HG03139 (cell line): ENCODE measurements around the gene RBFOX2.

ENCODE experiments used
- ATAC-seq: cut with Tn5 transposase; IDR thresholded peaks from one replicate; pipeline ENCODE4 v1.9.1; 2021; ENCODE audit not compliant: unreplicated experiment

Gene RBFOX2

DNA sequence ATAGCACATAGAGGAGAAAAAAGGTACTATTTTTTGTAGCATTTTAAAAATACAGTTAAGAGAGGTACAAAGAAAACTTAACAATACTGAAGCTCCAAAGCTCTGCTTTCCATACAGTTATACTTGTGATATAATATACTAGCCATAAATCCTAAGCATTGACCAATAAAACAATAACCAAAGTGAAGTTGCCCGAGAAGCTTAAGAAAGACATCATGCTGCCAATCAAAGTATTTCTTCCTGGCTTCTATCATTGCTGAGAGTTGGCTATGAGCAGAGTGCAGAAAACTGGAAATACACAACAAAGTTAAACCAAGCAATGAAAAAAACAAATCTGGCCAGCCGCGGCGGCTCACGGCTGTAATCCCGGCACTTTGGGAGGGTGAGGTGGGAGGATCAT is 84.2 kb downstream of the RBFOX2 start:
- ATAC-seq, result no peak

DNA sequence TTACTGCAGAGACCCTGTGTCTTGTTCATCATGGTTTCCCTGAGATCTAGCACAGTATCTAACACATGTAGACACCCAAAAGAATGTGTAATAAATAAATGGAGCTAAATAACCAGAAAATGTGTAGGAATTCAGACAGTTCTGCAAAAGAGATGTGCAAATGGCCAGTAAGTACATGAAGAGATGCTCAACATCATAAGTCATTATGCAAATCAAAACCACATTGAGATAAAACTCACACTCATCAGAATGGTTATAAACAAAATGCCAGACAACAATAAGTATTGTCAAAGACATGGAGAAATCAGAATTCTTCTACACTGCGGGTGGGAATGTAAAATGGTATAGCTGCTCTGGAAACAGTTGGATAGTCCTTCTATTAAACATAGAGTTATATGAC is 88.5 kb downstream of the RBFOX2 start:
- no peak for ATAC-seq

DNA sequence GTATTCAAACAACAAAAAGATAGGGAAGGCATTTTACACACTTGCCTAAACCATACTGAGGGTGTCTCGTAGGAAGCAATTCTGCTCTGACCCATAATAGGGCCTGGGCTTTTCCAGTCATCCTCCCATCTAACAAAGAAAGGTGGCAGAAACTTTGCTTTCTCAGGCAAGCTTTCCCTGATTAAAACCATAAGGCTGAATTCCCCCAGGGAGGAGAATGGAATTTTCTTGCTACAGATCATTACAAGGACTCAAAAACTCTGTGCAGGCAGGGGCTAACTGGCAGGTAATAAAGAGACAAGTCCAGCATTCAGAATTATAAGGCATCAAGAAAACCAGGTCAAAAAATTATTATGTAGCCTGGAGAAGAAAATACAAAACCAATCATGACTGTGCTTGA is 90.4 kb downstream of the RBFOX2 start:
- ATAC-seq, result no peak

DNA sequence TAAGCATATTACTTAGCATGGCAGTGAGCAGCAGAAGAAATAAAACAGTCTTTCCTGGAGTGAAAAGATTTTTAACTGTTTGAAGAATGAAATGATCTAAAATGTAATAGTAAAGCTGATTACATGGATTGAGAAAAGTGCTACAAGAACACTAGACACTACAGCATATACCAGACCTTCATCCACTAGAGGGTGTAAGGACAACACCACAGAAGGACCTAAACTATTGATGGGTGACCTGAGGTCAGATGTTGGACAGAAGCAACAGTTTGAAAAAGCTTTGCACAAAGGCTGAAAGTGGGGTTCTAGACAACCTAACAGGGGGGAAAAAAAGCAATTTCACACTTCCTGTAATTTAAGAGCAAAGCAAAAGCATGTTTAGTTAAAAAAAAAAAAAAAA is 97.7 kb downstream of the RBFOX2 start:
- no peak for ATAC-seq

- no peak for ATAC-seq
Observed at GRCh38 chr22:35928285-35928798, 100.3 kb downstream of the RBFOX2 start.

GRCh38 chr22:35923026-35923425 is 105.6 kb downstream of the RBFOX2 start:
- ATAC-seq, result no peak

DNA sequence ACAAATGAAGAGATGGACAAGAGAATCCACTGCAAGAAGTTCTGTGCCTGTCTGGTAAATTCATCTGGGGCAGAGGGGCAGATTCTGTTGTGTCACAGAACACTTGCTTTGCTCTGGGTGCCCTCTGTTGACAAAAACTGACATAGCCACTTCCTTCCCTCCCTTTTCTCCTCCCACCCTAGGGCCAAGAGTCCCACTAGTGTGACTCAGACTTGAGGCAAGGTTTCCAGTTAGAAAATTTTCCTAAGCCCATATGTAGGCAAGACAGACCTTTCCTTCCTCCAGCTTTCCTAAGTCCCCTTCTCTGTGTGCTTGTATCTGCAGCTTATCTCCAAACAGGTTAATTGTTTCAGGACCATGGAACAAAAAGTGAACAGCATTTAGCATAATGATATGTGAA is 106.8 kb downstream of the RBFOX2 start:
- ATAC-seq, result no peak

DNA sequence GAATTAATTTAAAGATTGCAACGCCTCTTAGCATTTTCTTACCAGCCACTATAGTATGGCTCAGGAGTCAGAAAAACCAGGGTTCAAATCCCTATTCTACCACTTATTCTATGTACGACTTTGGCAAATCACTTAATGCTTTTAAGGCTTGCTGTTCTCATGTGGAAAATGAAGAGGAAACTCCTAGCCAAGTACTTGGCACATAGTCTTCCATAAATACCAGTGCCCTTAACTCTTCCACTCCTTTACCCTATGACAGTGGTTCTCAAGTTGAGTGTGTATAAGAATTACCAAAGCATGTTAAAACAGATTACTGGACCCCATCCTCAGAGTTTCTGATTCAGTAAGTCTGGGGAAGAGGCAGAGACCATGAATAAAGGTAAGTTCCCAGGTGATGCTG is 107.6 kb downstream of the RBFOX2 start:
- ATAC-seq, result no peak

DNA sequence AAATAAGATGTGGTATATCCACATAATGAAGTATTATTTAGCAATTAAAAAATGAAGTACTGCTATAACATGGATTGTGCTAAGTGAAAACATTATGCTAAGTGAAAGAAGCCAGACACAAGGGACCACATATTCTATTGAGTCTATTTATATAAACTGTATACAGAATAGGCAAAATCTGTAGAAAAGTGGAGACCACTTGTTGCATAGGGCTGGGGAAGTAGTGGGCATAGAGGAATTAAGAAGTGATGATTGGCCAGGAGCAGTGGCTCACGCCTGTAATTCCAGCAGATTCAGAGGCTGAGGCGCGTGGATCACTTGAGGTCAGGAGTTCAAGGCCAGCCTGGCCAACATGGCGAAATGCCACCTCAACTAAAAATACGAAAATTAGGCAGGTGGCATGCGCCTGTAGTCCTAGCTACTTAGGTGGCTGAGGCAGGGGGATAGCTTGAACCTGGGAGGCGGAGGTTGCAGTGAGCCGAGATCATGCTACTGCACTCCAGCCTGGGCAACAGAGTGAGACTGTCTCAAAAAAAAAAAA is 109.6 kb downstream of the RBFOX2 start:
- ATAC-seq, result no peak

GRCh38 chr22:35918456-35918855 is 110.2 kb downstream of the RBFOX2 start:
- no peak for ATAC-seq

GRCh38 chr22:35917651-35918050 is 111.0 kb downstream of the RBFOX2 start:
- no peak for ATAC-seq

DNA sequence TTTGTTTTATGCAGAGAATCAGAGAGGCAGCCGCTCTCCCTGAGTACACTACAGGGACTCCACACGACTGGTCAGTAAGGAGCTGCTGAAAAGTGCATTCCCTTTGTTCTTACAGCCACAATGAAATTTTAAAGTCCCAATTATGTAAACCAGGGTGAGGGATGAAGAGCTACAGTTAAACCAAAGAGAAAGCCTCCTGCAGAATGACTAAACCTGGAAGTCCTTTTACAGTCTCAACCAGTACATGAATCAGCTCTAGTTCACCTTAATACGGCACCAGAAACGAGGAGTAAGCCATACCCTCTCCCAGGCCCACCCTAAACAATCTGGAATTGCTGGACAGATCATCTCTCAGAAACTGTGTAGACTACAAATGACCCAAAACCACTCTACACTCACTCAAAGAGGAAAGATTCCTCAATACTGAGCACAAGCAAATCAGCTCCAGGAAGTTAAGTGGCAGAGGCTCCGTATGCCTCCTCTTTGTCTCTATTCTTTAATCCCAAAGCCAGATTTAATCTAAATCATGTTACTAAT is 113.1 kb downstream of the RBFOX2 start:
- no peak for ATAC-seq

DNA sequence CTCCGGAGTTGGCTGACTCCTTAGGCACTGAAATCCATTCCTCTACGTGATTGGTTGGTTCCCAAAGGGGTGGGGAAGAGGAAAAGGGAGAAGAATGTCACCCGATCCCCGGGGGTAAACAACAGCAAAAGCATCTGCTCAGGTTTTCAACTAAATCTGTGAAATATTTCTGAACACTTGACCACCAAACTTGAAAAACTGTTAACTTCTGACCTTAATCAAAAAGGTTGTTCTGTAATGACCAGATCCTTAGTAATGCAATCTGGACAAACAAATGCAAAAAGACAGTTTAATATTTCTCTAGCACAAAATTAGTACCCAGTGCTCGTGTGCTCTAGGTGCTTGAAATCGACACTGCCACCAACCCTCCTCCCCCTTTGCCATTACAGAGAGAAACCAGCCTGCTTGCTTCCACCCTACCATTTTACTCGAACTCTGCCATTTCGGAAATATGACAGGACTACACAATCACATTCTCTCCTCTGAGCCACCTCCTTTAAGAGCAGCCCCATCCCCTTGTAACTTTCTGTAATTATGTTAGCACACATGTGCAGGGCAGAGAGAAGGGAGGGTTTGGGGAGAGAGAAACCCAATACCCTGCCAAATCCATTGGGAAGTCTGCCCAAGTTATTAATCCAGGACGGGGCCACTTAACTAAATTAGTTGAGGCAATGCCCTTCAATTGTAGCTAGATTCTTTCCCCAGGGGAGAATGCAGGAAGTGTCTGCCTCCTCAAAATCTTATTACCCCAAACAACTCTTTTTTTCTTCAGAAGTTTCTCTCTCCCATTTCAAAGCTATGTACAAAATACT is 113.8 kb downstream of the RBFOX2 start:
- no peak for ATAC-seq

- no peak for ATAC-seq
Observed at GRCh38 chr22:35914357-35914664, 114.3 kb downstream of the RBFOX2 start.

GRCh38 chr22:35913925-35914324 is 114.7 kb downstream of the RBFOX2 start:
- no peak for ATAC-seq

DNA sequence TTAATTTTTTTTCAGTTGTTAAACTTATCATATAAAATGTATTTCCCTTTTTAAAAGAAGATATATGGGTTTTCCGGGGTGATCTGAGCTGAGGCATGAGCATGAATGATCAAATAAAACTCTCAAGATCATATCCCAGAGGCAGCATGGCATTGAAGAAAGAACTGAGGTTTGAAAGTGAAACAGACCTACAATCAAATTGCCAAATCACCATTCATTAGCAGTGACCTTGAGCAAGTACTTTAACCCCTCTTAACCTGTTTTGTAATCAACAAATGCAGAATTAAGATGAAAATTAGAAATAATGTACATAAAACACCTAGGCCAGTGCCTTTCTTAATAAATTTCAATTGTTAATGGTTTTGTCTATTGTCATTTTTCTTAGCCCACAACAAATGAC is 116.0 kb downstream of the RBFOX2 start:
- no peak for ATAC-seq

GRCh38 chr22:35911877-35912276 is 116.7 kb downstream of the RBFOX2 start:
- no peak for ATAC-seq

DNA sequence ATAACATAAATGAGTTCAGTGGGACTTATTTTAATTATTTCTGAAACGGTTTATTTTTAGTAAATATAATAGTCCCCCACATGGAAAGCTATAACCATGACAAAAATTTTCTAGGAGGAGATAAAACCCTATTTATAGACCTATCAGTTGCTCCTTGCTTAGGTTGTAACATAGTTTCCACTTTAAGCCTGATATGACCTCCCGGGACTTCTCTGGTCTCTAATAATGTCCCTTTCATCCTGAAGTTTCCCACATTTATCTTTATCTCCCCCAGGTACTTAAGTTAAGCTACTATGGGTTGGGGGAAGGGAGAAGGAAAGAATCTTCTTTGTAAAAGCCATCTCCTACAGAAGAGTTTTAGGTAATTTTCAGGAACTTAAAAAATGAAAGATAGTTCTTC is 117.7 kb downstream of the RBFOX2 start:
- ATAC-seq, result no peak

GRCh38 chr22:35910003-35910769 is 118.4 kb downstream of the RBFOX2 start:
- ATAC-seq, result no peak

- no peak for ATAC-seq
Observed at GRCh38 chr22:35905894-35906293, 122.7 kb downstream of the RBFOX2 start.

DNA sequence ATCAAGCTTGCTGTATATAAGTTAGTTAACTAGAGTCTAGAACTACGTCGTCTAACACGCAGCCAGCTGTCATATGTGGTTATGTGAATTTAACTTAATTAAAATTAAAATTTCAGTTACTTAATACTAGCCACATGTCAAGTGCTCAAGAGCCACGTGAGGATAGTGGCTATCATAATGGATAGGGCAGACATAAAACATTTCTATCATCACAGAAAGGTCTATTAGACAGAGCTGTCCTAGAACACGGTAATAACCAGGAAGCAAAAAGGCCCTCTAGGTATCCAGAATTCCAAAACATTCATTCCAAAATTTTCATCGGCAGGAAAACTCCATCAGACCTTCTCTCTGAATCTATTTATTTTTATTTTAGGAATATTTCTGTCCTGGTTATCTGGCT is 123.9 kb downstream of the RBFOX2 start:
- ATAC-seq, result no peak

DNA sequence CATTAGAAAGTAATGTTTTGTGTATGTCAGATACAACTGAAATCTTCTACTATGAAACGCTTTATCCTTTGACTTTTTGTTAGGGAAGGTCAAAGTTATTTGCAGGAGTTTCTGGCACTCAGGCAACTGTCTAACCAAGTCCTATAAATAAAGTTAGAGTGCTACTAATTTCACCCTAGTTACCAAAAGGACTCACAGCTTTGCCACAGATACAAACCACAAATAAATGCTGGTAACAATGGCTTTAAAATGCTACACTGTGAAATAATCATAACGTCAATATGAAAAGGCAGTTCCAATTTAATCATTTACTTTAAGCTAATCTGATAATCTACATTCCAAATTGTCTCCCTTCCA is 124.3 kb downstream of the RBFOX2 start:
- no peak for ATAC-seq
